GM23248 (cell line): ENCODE measurements around the gene ATG9B.

Experiments used
- EZH2 ChIP-seq: fragments of 200-600 bp; sonication (generic); IDR thresholded peaks from 2 replicates; pipeline ENCODE4 v1.6.1; 2018; ENCODE audit warnings: antibody characterized with exemption, mild to moderate bottlenecking; ENCODE audit not compliant: insufficient read depth, poor library complexity, severe bottlenecking
- EZH2phosphoT487 ChIP-seq: fragments of 200-600 bp; sonication (generic); IDR thresholded peaks from 2 replicates; pipeline ENCODE4 v1.6.1; 2018; ENCODE audit warnings: antibody characterized with exemption, moderate library complexity, mild to moderate bottlenecking, low read depth; ENCODE audit not compliant: insufficient read depth

DNA sequence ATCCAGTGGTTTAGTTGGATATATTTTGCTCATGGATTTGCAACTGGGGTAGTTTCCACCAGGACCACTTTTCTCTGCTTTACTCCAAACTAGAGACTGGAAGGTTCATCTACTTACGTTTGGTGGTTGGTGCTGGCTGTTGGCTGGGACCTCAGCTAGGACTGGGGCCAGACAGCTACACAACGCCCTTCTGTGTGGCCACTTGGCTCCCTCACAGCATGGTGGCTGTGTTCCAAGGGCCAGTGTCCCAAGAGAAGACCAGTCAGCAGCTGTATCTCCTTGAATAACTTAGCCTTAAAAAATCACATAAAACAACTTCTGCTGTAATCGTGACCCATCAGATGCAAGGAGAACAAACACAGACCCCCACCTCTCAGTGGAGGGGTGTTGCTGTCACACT is 41.9 kb downstream of the ATG9B start:
- TF ChIP-seq EZH2 (no peak), EZH2phosphoT487 (no peak)
